Omental fat pad (tissue), 4 donors: ENCODE results near the gene RNF144A. TPM values are rescaled to one million over a fixed set of nuclear protein-coding genes. Genes with fewer than 3 reads are reported as not detected.

Experiments
- ATAC-seq: fragments of 150-250 bp; one replicate; pipeline ENCODE4 v1.9.1; 2016; ENCODE audit warnings: mild to moderate bottlenecking, moderate library complexity; ENCODE audit not compliant: low FRiP score
- DNase-seq: peaks from one replicate; pipeline ENCODE4 v3.0.0-alpha.2; 2019; ENCODE audit warnings: low spot score
- CTCF ChIP-seq, 3 donors: fragments of 450-650 bp; IDR thresholded peaks; one replicate each; pipeline ENCODE4 v1.5.1; 2016 to 2017; ENCODE audit warnings: antibody characterized with exemption in 3 of 3, mild to moderate bottlenecking in 3 of 3, moderate library complexity in 2 of 3
- total RNA-seq, 4 donors: library from RNA; depleted of rRNA; stranded (reverse); fragments of >200 nt; gene quantifications; one replicate each; pipeline ENCODE4 v1.1.0, GENCODE V29; 2016

RNF144A gene
- total RNA-seq, 4 donors from 2014 or later = 12.6 to 39.9 (median 16.3) TPM

GRCh38 chr2:7071154-7071553 lies 153.9 kb downstream of the RNF144A start:
- ATAC-seq = no peak
- TF ChIP-seq CTCF (IDR thresholded peaks at IDR 0.05) = no peak
- no peak for DNase-seq

GRCh38 chr2:7071916-7072556 lies 154.8 kb downstream of the RNF144A start:
- DNase-seq (no peak), ATAC-seq (no peak)
- TF ChIP-seq CTCF (IDR thresholded peaks at IDR 0.05) = no peak

GRCh38 chr2:7073901-7074300 lies 156.7 kb downstream of the RNF144A start:
- TF ChIP-seq CTCF (IDR thresholded peaks at IDR 0.05) = no peak
- ATAC-seq (no peak), DNase-seq (no peak)

- no peak for TF ChIP-seq CTCF (IDR thresholded peaks at IDR 0.05)
- no peak for ATAC-seq
- no peak for DNase-seq
Measured at GRCh38 chr2:7075834-7076233, 158.6 kb downstream of the RNF144A start.

GRCh38 chr2:7077660-7078267 lies 160.6 kb downstream of the RNF144A start:
- no peak for ATAC-seq
- no peak for TF ChIP-seq CTCF (IDR thresholded peaks at IDR 0.05)
- no peak for DNase-seq

- ATAC-seq = no peak
- no peak for DNase-seq
- TF ChIP-seq CTCF (IDR thresholded peaks at IDR 0.05) = no peak
Measured at GRCh38 chr2:7083580-7084509, 166.6 kb downstream of the RNF144A start.
